Thyroid gland (tissue), 4 donors: ENCODE data around the gene ZBTB16. TPM values are rescaled to one million over a fixed set of nuclear protein-coding genes. Genes with fewer than 3 reads are reported as not detected.
A peak's percentile ranks its signal among the peaks of the same experiment; 100 is the strongest.

Experiments
- DNase-seq, 2 donors: peaks; one replicate each; pipeline ENCODE4 v3.0.0-alpha.2; 2019
- H3K27ac ChIP-seq, 3 donors: fragments of 200-600 bp; sonication (generic); 1 replicate in 2 of 3; 2 replicates in 1 of 3; pipeline ENCODE4 v1.5.1; 2016 to 2019; ENCODE audit warnings: mild to moderate bottlenecking in 1 of 3, moderate library complexity in 1 of 3
- H3K27me3 ChIP-seq: fragments of 200-600 bp; sonication (generic); one replicate; pipeline ENCODE4 v1.5.1; 2019
- H3K36me3 ChIP-seq, 2 donors: fragments of 200-600 bp; sonication (generic); one replicate each; pipeline ENCODE4 v1.5.1; 2016 to 2019
- H3K4me1 ChIP-seq, 2 donors: fragments of 200-600 bp; sonication (generic); one replicate each; pipeline ENCODE4 v1.5.1; 2017 to 2019
- H3K4me3 ChIP-seq, 3 donors: fragments of 200-600 bp; sonication (generic); replicated peaks in 1 of 3; 1 replicate in 2 of 3; 2 replicates in 1 of 3; pipeline ENCODE4 v1.5.1; 2016; ENCODE audit warnings: mild to moderate bottlenecking in 1 of 3
- H3K9me3 ChIP-seq: fragments of 200-600 bp; sonication (generic); one replicate; pipeline ENCODE4 v1.5.1; 2017
- POLR2A ChIP-seq, 2 donors: fragments of 450-650 bp; IDR thresholded peaks; one replicate each; pipeline ENCODE4 v1.6.1; 2017; ENCODE audit warnings: antibody characterized with exemption in 2 of 2, mild to moderate bottlenecking in 2 of 2, moderate library complexity in 1 of 2
- WGBS, 2 donors: methylation state at CpG; one replicate each; pipeline ENCODE4 v1.1.5; 2017; 5-methylcytosine and 5-hydroxymethylcytosine counted together
- intact Hi-C: fragments of 100-400 bp; cut with DNase I; formaldehyde crosslinking; loops from one replicate; pipeline ENCODE4 v1.15.1; 2023
- total RNA-seq, 4 donors: library from RNA; depleted of rRNA; stranded (reverse); fragments of >200 nt; gene quantifications; one replicate each; pipeline ENCODE4 v1.2.3, GENCODE V29; 2016
- TF ChIP-seq, protein P1 (sequence below), 6 experiments: fragments of 200-600 bp in 3 of 6; fragments of 450-650 bp in 3 of 6; sonication (generic) in 3 of 6; IDR thresholded peaks; one replicate each; pipeline ENCODE4 v1.5.1; 2016 to 2019; ENCODE audit warnings: antibody characterized with exemption in 6 of 6, mild to moderate bottlenecking in 2 of 6, inconsistent platforms in 1 of 6, moderate library complexity in 1 of 6

The ZBTB16 gene
- total RNA-seq, 4 donors from 2014 or later = 157 to 385 (median 177) TPM

- Histone ChIP-seq H3K27me3 (no peaks in the 10 kb centered on the region), H3K36me3 (no peaks in the 10 kb centered on the region), H3K4me1 (peaks cover 90 to 100% of the 10 kb centered on the region in 2 donors), H3K4me3 (no peak overlapping the region), H3K27ac (peak overlapping the region in 2 of 3 donors; percentile 82 to 90), H3K9me3 (no peaks in the 10 kb centered on the region)
- 58 to 65% methylated on average over 8 of the region's 8 CpGs for WGBS, 2 donors
- TF ChIP-seq, protein P1, sequence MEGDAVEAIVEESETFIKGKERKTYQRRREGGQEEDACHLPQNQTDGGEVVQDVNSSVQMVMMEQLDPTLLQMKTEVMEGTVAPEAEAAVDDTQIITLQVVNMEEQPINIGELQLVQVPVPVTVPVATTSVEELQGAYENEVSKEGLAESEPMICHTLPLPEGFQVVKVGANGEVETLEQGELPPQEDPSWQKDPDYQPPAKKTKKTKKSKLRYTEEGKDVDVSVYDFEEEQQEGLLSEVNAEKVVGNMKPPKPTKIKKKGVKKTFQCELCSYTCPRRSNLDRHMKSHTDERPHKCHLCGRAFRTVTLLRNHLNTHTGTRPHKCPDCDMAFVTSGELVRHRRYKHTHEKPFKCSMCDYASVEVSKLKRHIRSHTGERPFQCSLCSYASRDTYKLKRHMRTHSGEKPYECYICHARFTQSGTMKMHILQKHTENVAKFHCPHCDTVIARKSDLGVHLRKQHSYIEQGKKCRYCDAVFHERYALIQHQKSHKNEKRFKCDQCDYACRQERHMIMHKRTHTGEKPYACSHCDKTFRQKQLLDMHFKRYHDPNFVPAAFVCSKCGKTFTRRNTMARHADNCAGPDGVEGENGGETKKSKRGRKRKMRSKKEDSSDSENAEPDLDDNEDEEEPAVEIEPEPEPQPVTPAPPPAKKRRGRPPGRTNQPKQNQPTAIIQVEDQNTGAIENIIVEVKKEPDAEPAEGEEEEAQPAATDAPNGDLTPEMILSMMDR (IDR thresholded peaks at IDR 0.05) = no peak
- TF ChIP-seq POLR2A (IDR thresholded peaks at IDR 0.05) = no peak
- intact Hi-C loops = no loop called here
- DNase-seq = no peak
These were observed 46.5 kb downstream of the ZBTB16 start for GRCh38 chr11:114106047-114106446.

DNA sequence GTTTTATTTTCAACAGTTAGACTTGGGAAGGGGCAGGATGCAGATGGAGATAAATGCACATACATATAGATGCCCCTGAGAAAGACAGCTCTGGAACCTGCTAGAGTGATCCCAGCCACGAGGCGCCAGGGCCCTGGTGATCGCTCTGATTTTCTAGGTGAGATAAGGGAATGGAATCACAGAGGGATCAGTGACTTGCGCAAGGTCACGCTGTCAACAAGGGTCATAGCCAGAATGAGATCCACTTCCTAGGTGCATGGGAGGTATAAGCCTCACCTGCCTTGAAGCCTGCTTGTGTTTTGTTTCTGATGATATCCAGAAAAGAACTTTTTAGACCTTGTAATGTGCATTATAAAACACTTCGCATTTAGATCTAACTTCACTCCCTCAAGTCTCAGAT, 47.5 kb downstream of the ZBTB16 start:
- Histone ChIP-seq H3K36me3 (no peaks in the 10 kb centered on the region), H3K9me3 (no peaks in the 10 kb centered on the region), H3K27me3 (no peaks in the 10 kb centered on the region), H3K27ac (peak overlapping the region in 2 of 3 donors; percentile 82 to 90), H3K4me1 (peaks cover 90 to 100% of the 10 kb centered on the region in 2 donors), H3K4me3 (no peak overlapping the region)
- DNase-seq = no peak
- TF ChIP-seq POLR2A (IDR thresholded peaks at IDR 0.05) = no peak
- TF ChIP-seq, protein P1 (IDR thresholded peaks at IDR 0.05) = no peak
- WGBS, 2 donors = 90 to 99% methylated on average over 6 of the region's 6 CpGs
- intact Hi-C loops = no loop called here

- whole genome bisulfite sequencing, 2 donors = 88 to 96% methylated on average over 10 of the region's 10 CpGs
- intact Hi-C loops = no loop called here
- H3K4me3 ChIP-seq = no peak overlapping the region
- peaks cover 90 to 100% of the 10 kb centered on the region in 2 donors for H3K4me1 ChIP-seq
- no peaks in the 10 kb centered on the region for H3K36me3 ChIP-seq
- H3K27ac ChIP-seq = peak overlapping the region; percentile 48 to 90 (median 82)
- no peaks in the 10 kb centered on the region for H3K27me3 ChIP-seq
- TF ChIP-seq, protein P1 (IDR thresholded peaks at IDR 0.05) = no peak
- TF ChIP-seq POLR2A (IDR thresholded peaks at IDR 0.05) = no peak
- DNase-seq = no peak
- H3K9me3 ChIP-seq = no peaks in the 10 kb centered on the region
These were observed 49.1 kb downstream of the ZBTB16 start for GRCh38 chr11:114108501-114109205.

- Histone ChIP-seq H3K4me3 (no peak overlapping the region), H3K27me3 (no peaks in the 10 kb centered on the region), H3K36me3 (no peaks in the 10 kb centered on the region), H3K27ac (peak overlapping the region; percentile 64 to 90 (median 82)), H3K9me3 (no peaks in the 10 kb centered on the region), H3K4me1 (peaks cover 87 to 100% of the 10 kb centered on the region in 2 donors)
- intact Hi-C loops = no loop called here
- WGBS, 2 donors = 79 to 82% methylated on average over 9 of the region's 9 CpGs
- TF ChIP-seq POLR2A (IDR thresholded peaks at IDR 0.05) = no peak
- TF ChIP-seq, protein P1 (IDR thresholded peaks at IDR 0.05) = no peak
- DNase-seq = no peak
These were observed 49.9 kb downstream of the ZBTB16 start for GRCh38 chr11:114109206-114110090.
